HepG2 (cell line): Measurements from ENCODE around the gene SNAI1. TPM values are rescaled to one million over a fixed set of nuclear protein-coding genes. Genes with fewer than 3 reads are reported as not detected.
A peak's percentile ranks its signal among the peaks of the same experiment; 100 is the strongest.

Experiments used
- CC2D1A ChIP-seq: sonication (generic); formaldehyde crosslinking; IDR thresholded peaks from 2 replicates; pipeline ENCODE4 v1.8.1; 2023; ENCODE audit warnings: mild to moderate bottlenecking, missing genetic modification reagents
- ELF3 ChIP-seq: IDR thresholded peaks from 2 replicates; pipeline ENCODE4 v1.6.1; 2016; ENCODE audit warnings: missing genetic modification reagents, missing compliant biosample characterization
- FOXJ3 ChIP-seq: sonication (generic); formaldehyde crosslinking; IDR thresholded peaks from 2 replicates; pipeline ENCODE4 v1.4.0; 2020; ENCODE audit warnings: missing genetic modification reagents, mild to moderate bottlenecking, borderline replicate concordance
- HHEX ChIP-seq: IDR thresholded peaks from 2 replicates; pipeline ENCODE4 v1.6.1; 2016; ENCODE audit warnings: control low read depth
- PCBP1 ChIP-seq: fragments of 200-400 bp; formaldehyde crosslinking; IDR thresholded peaks from 2 replicates; pipeline ENCODE4 v1.6.1; 2017; ENCODE audit warnings: mild to moderate bottlenecking, low read depth, low read length, borderline replicate concordance
- RBAK ChIP-seq: sonication (generic); formaldehyde crosslinking; IDR thresholded peaks from 2 replicates; pipeline ENCODE4 v1.5.1; 2020; ENCODE audit warnings: mild to moderate bottlenecking, missing genetic modification reagents
- REST ChIP-seq, 2 experiments: IDR thresholded peaks; 2 replicates each; pipeline ENCODE4 v1.6.1; 2011 to 2012; ENCODE audit warnings: low read length in 2 of 2, borderline replicate concordance in 1 of 2, low read depth in 1 of 2, mild to moderate bottlenecking in 1 of 2, moderate library complexity in 1 of 2
- SNAPC5 ChIP-seq: sonication (generic); formaldehyde crosslinking; IDR thresholded peaks from 2 replicates; pipeline ENCODE4 v1.8.1; 2023; ENCODE audit warnings: mild to moderate bottlenecking, missing genetic modification reagents, borderline replicate concordance
- USF2 ChIP-seq, 2 experiments: sonication (generic) in 1 of 2; formaldehyde crosslinking in 1 of 2; IDR thresholded peaks; 2 replicates each; pipeline versions ENCODE4 v1.5.1 to v1.6.1; 2011 to 2020; ENCODE audit warnings: borderline replicate concordance in 1 of 2, low read depth in 1 of 2, low read length in 1 of 2, mild to moderate bottlenecking in 1 of 2, missing genetic modification reagents in 1 of 2, moderate library complexity in 1 of 2
- ZBTB42 ChIP-seq: sonication (generic); formaldehyde crosslinking; IDR thresholded peaks from 2 replicates; pipeline ENCODE4 v1.5.0; 2020; ENCODE audit warnings: mild to moderate bottlenecking, missing genetic modification reagents
- ZBTB8A ChIP-seq: sonication (generic); formaldehyde crosslinking; IDR thresholded peaks from 2 replicates; pipeline ENCODE4 v1.4.0; 2020; ENCODE audit warnings: mild to moderate bottlenecking, low read depth, missing genetic modification reagents, borderline replicate concordance
- ZMYM2 ChIP-seq: sonication (generic); formaldehyde crosslinking; IDR thresholded peaks from 2 replicates; pipeline ENCODE4 v1.8.0; 2022; ENCODE audit warnings: mild to moderate bottlenecking, missing genetic modification reagents
- ZNF17 ChIP-seq: sonication (generic); formaldehyde crosslinking; IDR thresholded peaks from 2 replicates; pipeline ENCODE4 v1.5.0; 2020; ENCODE audit warnings: mild to moderate bottlenecking, missing genetic modification reagents
- ZNF354B ChIP-seq: sonication (generic); formaldehyde crosslinking; IDR thresholded peaks from 2 replicates; pipeline ENCODE4 v1.8.0; 2022; ENCODE audit warnings: mild to moderate bottlenecking, missing genetic modification reagents
- ZNF441 ChIP-seq: sonication (generic); formaldehyde crosslinking; IDR thresholded peaks from 2 replicates; pipeline ENCODE4 v1.7.0; 2021; ENCODE audit warnings: missing genetic modification reagents, borderline replicate concordance
- ZNF687 ChIP-seq: sonication (generic); formaldehyde crosslinking; IDR thresholded peaks from 2 replicates; pipeline ENCODE4 v1.5.1; 2020; ENCODE audit warnings: mild to moderate bottlenecking, missing genetic modification reagents, moderate library complexity
- ZNF749 ChIP-seq: sonication (generic); formaldehyde crosslinking; IDR thresholded peaks from 2 replicates; pipeline ENCODE4 v1.8.0; 2022; ENCODE audit warnings: mild to moderate bottlenecking, missing genetic modification reagents, moderate library complexity, borderline replicate concordance
- polyA plus RNA-seq, 8 experiments: library from polyadenylated mRNA; depleted of rRNA in 3 of 8; stranded (reverse) in 7 of 8; unstranded in 1 of 8; fragments of >200 nt; fragmentation: Illumina TruSeq in 4 of 8; extraction: Trizol in 4 of 8; gene quantifications; 2 replicates each; pipeline versions ENCODE4 v1.2.1 to v1.2.3, GENCODE V29; 2011 to 2016; ENCODE audit warnings: low read depth in 4 of 8, missing spikeins in 1 of 8, mixed read lengths in 1 of 8; ENCODE audit not compliant: insufficient read depth in 1 of 8
- total RNA-seq, 5 experiments: library from RNA; depleted of rRNA; stranded (reverse); fragments of >200 nt; fragmentation: Illumina TruSeq; extraction: Trizol; gene quantifications; 2 replicates each; pipeline ENCODE4 v1.2.3, GENCODE V29; 2016; ENCODE audit warnings: low read depth in 1 of 5

The SNAI1 gene
- total and polyA plus RNA-seq, 2 of the 13 experiments (the other 11 are each of a cell fraction or from before 2014, with no cell fraction given): 1.3 to 1.4 TPM

- 0 out of 2 replicates have a peak, but pooled peaks have one; percentile 18 for TF ChIP-seq ZNF17 (CRISPR knock-in tag)
- no peak for TF ChIP-seq PCBP1
- TF ChIP-seq RBAK (CRISPR knock-in tag): 0 out of 2 replicates have a peak, but pooled peaks have one; percentile 10
- peak; percentile 98 for TF ChIP-seq ZNF687 (CRISPR knock-in tag)
- peak in 1 of 2 experiments; percentile 50; a peak in 1 of 4 replicates for TF ChIP-seq REST (IDR thresholded peaks at IDR 0.05; ENCODE audit: borderline replicate concordance in 1 of 2, low read depth in 1 of 2, low read length in 2 of 2)
- TF ChIP-seq FOXJ3 (CRISPR knock-in tag): 0 out of 2 replicates have a peak, but pooled peaks have one; percentile 62
- TF ChIP-seq ELF3 (CRISPR knock-in tag): peak; percentile 84
- peak; percentile 94 for TF ChIP-seq ZNF441 (CRISPR knock-in tag)
- TF ChIP-seq HHEX: 0 out of 2 replicates have a peak, but pooled peaks have one; percentile 33
- peak; percentile 93 for TF ChIP-seq ZNF749 (CRISPR knock-in tag)
- TF ChIP-seq ZBTB8A: no peak
- TF ChIP-seq USF2 (IDR thresholded peaks at IDR 0.05; ENCODE audit: low read depth, low read length): no peak
- TF ChIP-seq USF2 (CRISPR knock-in tag; IDR thresholded peaks at IDR 0.05; ENCODE audit: borderline replicate concordance): 0 out of 2 replicates have a peak, but pooled peaks have one; percentile 44
- no peak; the same call in 1 of the 2 replicates for TF ChIP-seq ZMYM2 (CRISPR knock-in tag)
- TF ChIP-seq CC2D1A: no peak
- peak; percentile 26; the same call in 1 of the 2 replicates for TF ChIP-seq SNAPC5
- TF ChIP-seq ZNF354B (CRISPR knock-in tag): 0 out of 2 replicates have a peak, but pooled peaks have one; percentile 7
- 0 out of 2 replicates have a peak, but pooled peaks have one; percentile 76 for TF ChIP-seq ZBTB42 (CRISPR knock-in tag)
These were observed at the start of gene SNAI1 (continued) for GRCh38 chr20:49982346-49983122.
